Transverse colon (tissue), 4 donors: ENCODE measurements around the gene CREBZF. TPM values are rescaled to one million over a fixed set of nuclear protein-coding genes. Genes with fewer than 3 reads are reported as not detected.

Source experiments
- DNase-seq: peaks from one replicate; pipeline ENCODE4 v3.0.0-alpha.2; 2019
- H3K27ac ChIP-seq, 4 donors: fragments of 200-600 bp; sonication (generic); 2 replicates each; pipeline ENCODE4 v1.5.1; 2016 to 2018; ENCODE audit warnings: inconsistent platforms in 4 of 4
- H3K27me3 ChIP-seq: fragments of 200-600 bp; sonication (generic); 2 replicates; pipeline ENCODE4 v1.5.1; 2017; ENCODE audit warnings: inconsistent platforms
- H3K36me3 ChIP-seq, 4 donors: fragments of 200-600 bp; sonication (generic); 2 replicates each; pipeline ENCODE4 v1.5.1; 2017 to 2019; ENCODE audit warnings: inconsistent platforms in 4 of 4
- H3K4me1 ChIP-seq, 4 donors: fragments of 200-600 bp; sonication (generic); 2 replicates each; pipeline ENCODE4 v1.5.1; 2017 to 2020; ENCODE audit warnings: inconsistent platforms in 4 of 4
- H3K4me3 ChIP-seq, 4 donors: fragments of 200-600 bp; sonication (generic); 1 replicate in 1 of 4; 2 replicates in 3 of 4; pipeline versions ENCODE4 v1.5.1 to v1.6.1; 2017 to 2019; ENCODE audit warnings: inconsistent platforms in 4 of 4
- H3K9me3 ChIP-seq, 2 donors: fragments of 200-600 bp; sonication (generic); 2 replicates each; pipeline ENCODE4 v1.5.1; 2017 to 2019; ENCODE audit warnings: inconsistent platforms in 2 of 2
- EP300 ChIP-seq: sonication (generic); formaldehyde crosslinking; IDR thresholded peaks from one replicate; pipeline ENCODE4 v1.6.1; 2017; ENCODE audit warnings: antibody characterized with exemption, low read depth
- POLR2A ChIP-seq: fragments of 450-650 bp; IDR thresholded peaks from one replicate; pipeline ENCODE4 v1.6.1; 2016; ENCODE audit warnings: antibody characterized with exemption, mild to moderate bottlenecking, moderate library complexity
- POLR2AphosphoS5 ChIP-seq, 3 donors: sonication (generic); formaldehyde crosslinking; IDR thresholded peaks; one replicate each; pipeline ENCODE4 v1.6.1; 2016; ENCODE audit warnings: antibody characterized with exemption in 3 of 3
- WGBS, 2 donors: methylation state at CpG; one replicate each; pipeline ENCODE4 v1.1.5; 2018; ENCODE audit warnings: low coverage in 1 of 2; 5-methylcytosine and 5-hydroxymethylcytosine counted together
- in situ Hi-C, 4 donors: fragments of 200-750 bp; cut with MboI; loops; one replicate each; pipeline versions ENCODE4 v1.15.0 to v1.15.1; 2017; ENCODE audit warnings: low sequenced_read_pairs in 3 of 4, low pct_ligation_motif_present in 1 of 4, low pct_unique_long_range_greater_than_20kb in 1 of 4
- intact Hi-C: fragments of 100-400 bp; cut with DNase I; formaldehyde crosslinking; loops from one replicate; pipeline ENCODE4 v1.15.1; 2023; ENCODE audit warnings: low total_unique reads
- total RNA-seq, 4 donors: library from RNA; depleted of rRNA; stranded (reverse); fragments of >200 nt; gene quantifications; one replicate each; pipeline ENCODE4 v1.1.0, GENCODE V29; 2016
- TF ChIP-seq, protein P1 (sequence below), 5 experiments: fragments of 200-600 bp in 3 of 5; fragments of 450-650 bp in 2 of 5; sonication (generic) in 3 of 5; IDR thresholded peaks; 1 replicate in 2 of 5; 2 replicates in 3 of 5; pipeline ENCODE4 v1.5.1; 2016 to 2017; ENCODE audit warnings: antibody characterized with exemption in 5 of 5, inconsistent platforms in 3 of 5, mild to moderate bottlenecking in 2 of 5, moderate library complexity in 1 of 5

CREBZF gene
- total RNA-seq, 4 donors from 2014 or later = 55.3 to 147 (median 85.5) TPM

- H3K36me3 ChIP-seq = no peaks in the 10 kb centered on the region
- H3K9me3 ChIP-seq = no peaks in the 10 kb centered on the region
- H3K27ac ChIP-seq = no peak overlapping the region
- intact Hi-C loops (no loop called here), in situ Hi-C loops (no loop called here)
- WGBS, 2 donors = 47% methylated on average over 2 of the region's 2 CpGs; no CpG with 5 or more reads in 1 of the 2 donors
- H3K27me3 ChIP-seq = no peaks in the 10 kb centered on the region
- H3K4me1 ChIP-seq = peaks cover 1 to 12% (median 6%) of the 10 kb centered on the region in 4 donors
- H3K4me3 ChIP-seq = no peak overlapping the region
- DNase-seq = peak; percentile 16
- TF ChIP-seq EP300 (no peak), POLR2A (no peak), POLR2AphosphoS5 (IDR thresholded peaks at IDR 0.05) (no peak)
- TF ChIP-seq, protein P1, sequence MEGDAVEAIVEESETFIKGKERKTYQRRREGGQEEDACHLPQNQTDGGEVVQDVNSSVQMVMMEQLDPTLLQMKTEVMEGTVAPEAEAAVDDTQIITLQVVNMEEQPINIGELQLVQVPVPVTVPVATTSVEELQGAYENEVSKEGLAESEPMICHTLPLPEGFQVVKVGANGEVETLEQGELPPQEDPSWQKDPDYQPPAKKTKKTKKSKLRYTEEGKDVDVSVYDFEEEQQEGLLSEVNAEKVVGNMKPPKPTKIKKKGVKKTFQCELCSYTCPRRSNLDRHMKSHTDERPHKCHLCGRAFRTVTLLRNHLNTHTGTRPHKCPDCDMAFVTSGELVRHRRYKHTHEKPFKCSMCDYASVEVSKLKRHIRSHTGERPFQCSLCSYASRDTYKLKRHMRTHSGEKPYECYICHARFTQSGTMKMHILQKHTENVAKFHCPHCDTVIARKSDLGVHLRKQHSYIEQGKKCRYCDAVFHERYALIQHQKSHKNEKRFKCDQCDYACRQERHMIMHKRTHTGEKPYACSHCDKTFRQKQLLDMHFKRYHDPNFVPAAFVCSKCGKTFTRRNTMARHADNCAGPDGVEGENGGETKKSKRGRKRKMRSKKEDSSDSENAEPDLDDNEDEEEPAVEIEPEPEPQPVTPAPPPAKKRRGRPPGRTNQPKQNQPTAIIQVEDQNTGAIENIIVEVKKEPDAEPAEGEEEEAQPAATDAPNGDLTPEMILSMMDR (IDR thresholded peaks at IDR 0.05) = no peak
Measured at GRCh38 chr11:85643191-85643614, 21.7 kb downstream of the CREBZF start.

DNA sequence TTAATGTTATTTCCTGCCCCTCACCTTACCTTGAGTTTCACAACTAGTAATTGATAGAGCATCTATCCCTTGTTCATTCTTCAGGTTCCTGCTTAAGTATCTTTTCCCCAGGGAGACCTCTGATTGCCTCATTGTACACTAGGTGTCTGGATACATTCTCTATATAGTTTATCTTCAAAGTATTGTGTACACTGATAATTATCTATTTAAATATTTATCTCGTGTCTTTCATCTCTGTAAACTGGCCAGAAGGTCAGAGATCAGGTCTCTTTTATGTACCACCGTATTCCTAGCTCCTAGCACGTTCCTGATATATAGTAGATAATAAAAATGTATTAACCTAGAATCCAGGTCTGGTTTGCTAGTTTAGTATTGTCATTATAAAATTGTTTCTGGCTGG is 30.2 kb downstream of the CREBZF start:
- TF ChIP-seq POLR2A (no peak), EP300 (no peak)
- DNase-seq = no peak
- in situ Hi-C loops (no loop called here), intact Hi-C loops (no loop called here)
- Histone ChIP-seq H3K27me3 (no peaks in the 10 kb centered on the region), H3K36me3 (peaks cover 0 to 39% (median 11%) of the 10 kb centered on the region in 4 donors), H3K9me3 (no peaks in the 10 kb centered on the region), H3K4me1 (peaks cover 0 to 10% (median 3%) of the 10 kb centered on the region in 4 donors), H3K27ac (no peak overlapping the region), H3K4me3 (no peak overlapping the region)
- WGBS, 2 donors = 74 to 79% methylated on average over 3 of the region's 3 CpGs

DNA sequence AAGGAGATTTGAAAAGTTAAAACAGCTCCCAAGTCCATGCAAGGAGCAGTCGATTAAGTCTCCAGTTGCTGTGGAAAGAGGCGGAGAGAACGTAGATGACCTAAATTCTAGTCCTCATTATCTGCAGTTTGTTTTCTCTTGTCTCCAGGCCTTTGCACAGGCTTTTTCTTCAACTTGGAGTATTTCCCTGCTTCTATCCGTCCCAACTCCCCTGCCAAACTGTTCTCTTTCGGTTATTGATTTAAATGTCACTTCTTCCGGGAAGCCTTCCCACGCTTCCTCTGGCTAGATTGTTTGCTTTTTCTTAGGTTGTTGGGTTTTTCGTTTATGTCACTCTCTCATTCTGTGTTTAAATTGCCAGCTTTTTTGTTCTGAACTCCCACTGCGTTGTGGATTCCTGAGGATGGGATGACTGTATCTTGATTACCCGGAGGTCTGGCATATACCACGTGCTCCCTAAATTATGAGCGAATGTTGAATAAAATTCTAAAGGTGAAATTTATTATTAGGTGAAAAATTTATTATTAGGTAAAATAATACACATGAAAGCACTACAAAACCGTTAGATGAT is 36.1 kb downstream of the CREBZF start:
- TF ChIP-seq, protein P1 (IDR thresholded peaks at IDR 0.05) = no peak
- TF ChIP-seq POLR2A = no peak
- TF ChIP-seq POLR2AphosphoS5 (IDR thresholded peaks at IDR 0.05) = no peak
- no peak for TF ChIP-seq EP300
- Histone ChIP-seq H3K27me3 (no peaks in the 10 kb centered on the region), H3K36me3 (peaks cover 0 to 10% (median 0%) of the 10 kb centered on the region in 4 donors), H3K4me1 (peaks cover 8 to 29% (median 10%) of the 10 kb centered on the region in 4 donors), H3K9me3 (no peaks in the 10 kb centered on the region), H3K27ac (peak overlapping the region; percentile 91 to 96 (median 94)), H3K4me3 (peak overlapping the region; percentile 31 to 87 (median 53))
- in situ Hi-C loops = no loop called here
- intact Hi-C loops = loop anchor here (5.0 kb wide), 1 partner anchor 33 kb away; no protein-coding TSS in a partner anchor
- 1% methylated on average over 13 of the region's 13 CpGs for WGBS, 2 donors
- DNase-seq = no peak

DNA sequence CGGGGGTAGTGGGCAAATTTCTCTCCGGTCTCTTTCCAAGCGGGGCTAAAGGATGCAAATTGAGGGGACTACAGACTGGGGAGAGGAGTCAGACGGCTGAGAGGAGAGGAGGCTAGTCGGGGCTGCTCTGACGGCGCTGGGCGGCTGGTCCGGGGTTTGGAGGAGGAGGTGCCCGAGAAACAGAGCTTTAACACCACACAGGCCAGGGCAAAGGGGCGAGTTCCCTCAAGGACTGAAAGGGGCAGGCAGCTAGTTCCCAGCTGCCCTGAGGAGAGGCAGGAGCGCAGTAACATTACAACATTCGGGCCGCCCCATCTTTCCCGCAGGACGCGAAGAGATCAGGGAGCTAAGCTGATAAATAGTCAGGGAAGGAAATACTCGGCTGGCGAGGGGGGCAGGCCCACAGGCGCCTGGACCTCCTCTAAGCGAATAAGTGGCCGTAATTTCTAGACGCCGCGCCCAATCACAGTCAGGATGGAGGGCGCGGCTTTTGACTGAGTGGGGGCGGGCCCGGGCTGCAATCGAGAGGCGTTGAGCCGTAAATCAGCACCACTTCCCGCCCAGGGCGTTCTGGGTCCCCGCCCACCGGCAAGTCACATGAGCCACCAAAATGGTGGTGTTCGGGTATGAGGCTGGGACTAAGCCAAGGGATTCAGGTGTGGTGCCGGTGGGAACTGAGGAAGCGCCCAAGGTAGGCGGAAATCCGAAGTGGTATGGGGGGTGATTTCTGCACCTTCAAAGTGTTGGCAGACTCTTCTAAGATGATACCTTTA is 36.7 kb downstream of the CREBZF start, which contains the start of gene TMEM126B:
Gene TMEM126B, plus strand, starts transcription at position 596 of the 773 bp plus-strand sequence. Its CDS starts 15 bp downstream, at position 611.
- WGBS, 2 donors = 0 to 1% methylated on average over 3 to 41 of the region's 41 CpGs
- TF ChIP-seq EP300 = peak; percentile 68
- peak; percentile 93 to 96 (median 95) for TF ChIP-seq POLR2AphosphoS5 (IDR thresholded peaks at IDR 0.05)
- TF ChIP-seq, protein P1 (IDR thresholded peaks at IDR 0.05) = no peak
- peak; percentile 88 for TF ChIP-seq POLR2A
- H3K4me1 ChIP-seq = peaks cover 8 to 29% (median 10%) of the 10 kb centered on the region in 4 donors
- intact Hi-C loops = loop anchor here (5.0 kb wide), 1 partner anchor 34 kb away; no protein-coding TSS in a partner anchor
- H3K9me3 ChIP-seq = no peaks in the 10 kb centered on the region
- H3K36me3 ChIP-seq = peaks cover 0 to 10% (median 0%) of the 10 kb centered on the region in 4 donors
- peak; percentile 98 for DNase-seq
- H3K4me3 ChIP-seq = peak within 1 kb of the TSS; percentile 51 to 87 (median 55)
- H3K27ac ChIP-seq = peak within 1 kb of the TSS; percentile 91 to 96 (median 94)
- in situ Hi-C loops = no loop called here
- no peaks in the 10 kb centered on the region for H3K27me3 ChIP-seq
